Sigmoid colon (tissue), 4 donors: ENCODE data around the gene TRDMT1.

Experiments used
- CTCF ChIP-seq, 4 experiments: fragments of 450-650 bp in 3 of 4; fragments of 200-600 bp in 1 of 4; IDR thresholded peaks; one replicate each; pipeline ENCODE4 v1.5.1; 2016 to 2019; ENCODE audit warnings: antibody characterized with exemption in 4 of 4, mild to moderate bottlenecking in 3 of 4, moderate library complexity in 2 of 4
- POLR2AphosphoS5 ChIP-seq, 4 donors: sonication (generic); formaldehyde crosslinking; IDR thresholded peaks; one replicate each; pipeline ENCODE4 v1.6.1; 2017; ENCODE audit warnings: antibody characterized with exemption in 4 of 4

GRCh38 chr10:17134737-17135260 lies 66.7 kb downstream of the TRDMT1 start:
- TF ChIP-seq CTCF (IDR thresholded peaks at IDR 0.05) (no peak), POLR2AphosphoS5 (IDR thresholded peaks at IDR 0.05) (no peak)
